Measurements from ENCODE around the gene SCYGR7.
"Not testable (repeated sequence)": the region's sequence is repeated elsewhere in the genome, so short reads cannot be mapped to it uniquely, and the experiment has no call there.

SCYGR7 gene, protein sequence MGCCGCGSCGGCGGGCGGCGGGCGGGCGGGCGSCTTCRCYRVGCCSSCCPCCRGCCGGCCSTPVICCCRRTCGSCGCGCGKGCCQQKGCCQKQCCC

DNA sequence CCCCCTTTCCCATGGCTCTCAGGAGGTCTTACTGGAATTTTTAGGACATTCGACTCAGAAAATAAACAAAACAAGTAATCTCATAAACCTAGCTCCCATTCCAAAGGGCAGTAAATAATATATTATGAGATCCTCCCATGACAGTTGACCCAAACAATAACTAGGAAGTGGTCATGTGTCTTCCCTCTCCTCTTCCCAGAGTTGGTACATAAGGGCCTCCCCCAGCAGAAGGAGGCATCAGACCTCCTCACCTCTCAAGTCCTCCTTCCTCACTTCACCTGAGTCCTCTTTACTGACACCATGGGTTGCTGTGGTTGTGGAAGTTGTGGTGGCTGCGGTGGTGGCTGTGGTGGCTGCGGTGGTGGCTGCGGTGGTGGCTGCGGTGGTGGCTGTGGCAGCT, at the start of gene SCYGR7:
SCYGR7 (plus strand) TSS at position 301 of the 400 bp plus-strand sequence; CDS start at position 301, 0 bp downstream.
- no peak for DNase-seq

DNA sequence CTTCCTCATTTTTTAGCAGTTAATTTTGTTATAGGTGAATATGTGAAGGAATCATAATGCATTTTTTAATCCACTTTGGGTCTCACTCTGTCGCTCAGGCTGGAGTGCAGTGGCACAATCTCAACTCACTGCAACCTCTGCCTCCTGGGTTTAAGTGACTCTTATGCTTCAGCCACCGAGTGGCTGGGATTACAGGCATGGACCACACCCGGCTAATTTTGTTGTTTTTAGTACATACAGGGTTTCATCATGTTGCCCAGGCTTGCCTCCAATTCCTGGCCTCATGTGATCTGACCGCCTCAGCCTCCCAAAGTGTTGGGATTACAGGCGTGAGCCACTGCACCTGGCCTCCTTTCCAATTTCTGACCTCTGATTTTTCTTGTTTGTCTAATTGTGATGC, 43.9 kb upstream of the SCYGR7 start:
- DNase-seq: no peak

GRCh38 chr2:227687189-227687588, 40.9 kb upstream of the SCYGR7 start:
- no peak for DNase-seq

GRCh38 chr2:227696990-227697679, 31.0 kb upstream of the SCYGR7 start:
- DNase-seq: no peak

DNA sequence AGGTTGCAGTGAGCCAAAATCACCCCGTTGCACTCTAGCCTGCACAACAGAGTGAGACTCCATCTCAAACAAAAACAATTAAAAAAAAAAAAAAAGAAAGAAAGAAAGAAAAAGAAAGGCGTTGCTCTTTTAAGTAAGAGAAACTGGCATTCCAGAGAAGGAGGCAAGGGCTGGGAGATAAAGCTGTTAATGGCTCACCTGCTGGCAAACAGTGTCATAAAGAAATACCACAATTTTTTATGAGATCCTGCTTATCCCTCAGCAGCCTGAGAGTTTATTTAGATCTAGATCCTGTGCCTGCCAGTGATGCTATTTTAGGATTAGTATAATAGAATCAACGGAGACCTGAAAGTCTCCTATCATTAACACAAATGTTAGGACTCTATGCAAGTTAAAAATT, 26.6 kb upstream of the SCYGR7 start:
- DNase-seq: no peak

- no peak for DNase-seq
Observed at GRCh38 chr2:227703280-227703732, 24.8 kb upstream of the SCYGR7 start.

DNA sequence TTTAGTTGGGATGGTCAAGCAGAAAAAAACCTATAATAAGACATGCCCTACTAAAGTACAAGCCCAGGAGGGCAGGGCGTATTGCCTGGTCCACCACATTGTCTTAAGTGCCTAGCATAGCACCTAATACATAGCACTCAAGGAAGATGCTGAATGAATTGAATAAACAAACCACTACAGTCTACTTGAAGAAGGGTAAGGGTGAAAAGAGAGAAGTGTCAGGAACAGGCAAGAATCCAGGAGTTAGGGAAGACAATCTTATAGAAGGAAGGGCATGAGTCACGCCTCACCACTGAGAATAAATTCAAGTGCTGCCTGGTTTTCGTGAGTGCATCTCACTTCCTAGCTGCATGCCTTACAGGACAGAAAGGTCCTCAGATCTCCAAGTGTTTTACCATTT, 24.2 kb upstream of the SCYGR7 start:
- DNase-seq: no peak

DNA sequence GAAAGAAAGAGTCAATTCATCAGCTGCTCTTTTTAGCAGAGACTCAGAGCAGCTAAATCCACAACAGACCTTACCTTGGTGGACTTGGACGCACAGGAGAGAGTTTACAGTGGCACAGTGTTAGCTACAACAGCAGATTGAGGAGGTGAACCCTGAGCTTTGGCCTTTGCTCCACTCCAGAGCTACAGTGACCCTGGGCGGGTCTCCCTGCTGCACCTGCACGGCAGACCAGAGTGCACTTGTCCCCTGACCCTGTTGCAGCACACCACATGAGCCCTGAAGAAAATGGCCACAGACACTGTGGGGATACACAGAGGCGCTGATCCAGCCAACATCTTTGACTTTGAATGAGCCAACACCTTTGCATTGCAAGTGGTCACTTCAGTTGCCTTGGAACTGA, 21.3 kb upstream of the SCYGR7 start:
- DNase-seq: no peak

GRCh38 chr2:227707390-227707789, 20.7 kb upstream of the SCYGR7 start:
- no peak for DNase-seq

DNA sequence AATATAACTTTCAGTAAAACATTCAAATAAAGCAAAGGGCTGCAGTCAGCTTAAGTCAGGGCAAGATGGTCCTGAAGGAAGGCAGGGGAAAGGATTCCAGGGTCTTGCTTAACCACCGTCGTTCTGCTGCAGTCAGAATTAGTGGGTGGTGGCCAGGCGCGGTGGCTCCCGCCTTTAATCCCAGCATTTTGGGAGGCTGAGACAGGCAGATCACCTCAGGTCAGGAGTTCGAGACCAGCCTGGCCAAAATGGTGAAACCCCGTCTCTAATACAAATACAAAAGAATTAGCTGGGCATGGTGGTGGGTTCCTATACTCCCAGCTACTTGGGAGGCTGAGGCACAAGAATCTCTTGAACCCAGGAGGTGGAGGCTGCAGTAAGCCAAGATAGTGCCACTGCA, 17.1 kb upstream of the SCYGR7 start:
- no peak for DNase-seq

GRCh38 chr2:227713291-227713690, 14.8 kb upstream of the SCYGR7 start:
- no peak for DNase-seq

DNA sequence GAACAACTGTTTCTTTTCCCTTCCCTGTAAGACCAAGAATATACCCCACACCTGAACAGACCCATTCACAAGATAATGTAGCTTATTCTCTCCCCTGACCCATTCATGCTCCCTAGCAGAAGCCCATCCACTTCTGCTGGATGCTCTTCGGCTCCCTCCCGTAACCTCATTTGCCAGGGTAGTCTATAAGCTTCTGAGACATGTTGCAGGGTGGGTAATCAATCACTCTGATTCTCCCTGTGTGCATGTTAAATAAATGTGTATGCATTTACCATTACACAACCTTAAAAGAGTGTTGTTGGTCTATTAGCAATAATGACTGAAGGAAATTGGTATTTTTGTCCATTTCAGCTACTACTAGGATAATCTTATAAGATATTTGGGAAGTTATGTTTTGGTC, 11.6 kb upstream of the SCYGR7 start:
- DNase-seq: no peak

- peak; percentile 4 for DNase-seq
Observed at GRCh38 chr2:227717687-227718567, 10.2 kb upstream of the SCYGR7 start, which contains the start of gene SLC19A3. Gene SLC19A3 (minus strand): TSS chr2:227718028. CDS start chr2:227702318, 15,710 bp downstream.

GRCh38 chr2:227719641-227720040, 8.5 kb upstream of the SCYGR7 start:
- no peak for DNase-seq

- DNase-seq: no peak
Observed at GRCh38 chr2:227720680-227721079, 7.5 kb upstream of the SCYGR7 start.

DNA sequence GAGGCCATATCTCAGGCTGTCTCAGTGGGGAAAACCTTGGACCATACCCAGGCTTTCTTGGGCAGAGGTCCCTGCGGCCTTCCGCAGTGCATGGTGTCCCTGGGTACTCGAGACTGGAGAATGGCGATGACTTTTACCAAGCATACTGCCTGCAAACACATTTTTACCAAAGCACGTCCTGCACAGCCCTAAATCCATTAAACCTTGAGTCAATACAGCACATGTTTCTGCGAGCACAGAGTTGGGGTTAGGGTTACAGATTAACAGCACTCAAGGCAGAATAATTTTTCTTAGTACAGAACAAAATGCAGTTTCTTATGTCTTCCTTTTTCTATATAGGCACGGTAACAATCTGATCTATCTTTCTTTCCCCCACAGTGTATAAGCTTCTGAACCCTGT, 5.3 kb upstream of the SCYGR7 start:
- DNase-seq: not testable (repeated sequence)

GRCh38 chr2:227724394-227725039, 3.6 kb upstream of the SCYGR7 start, which contains the start of gene SCYGR6:
Gene SCYGR6 (minus strand): TSS chr2:227724757. CDS start chr2:227724757, 0 bp downstream.
- DNase-seq: no peak

GRCh38 chr2:227739351-227739750, 11.2 kb downstream of the SCYGR7 start:
- DNase-seq: no peak

DNA sequence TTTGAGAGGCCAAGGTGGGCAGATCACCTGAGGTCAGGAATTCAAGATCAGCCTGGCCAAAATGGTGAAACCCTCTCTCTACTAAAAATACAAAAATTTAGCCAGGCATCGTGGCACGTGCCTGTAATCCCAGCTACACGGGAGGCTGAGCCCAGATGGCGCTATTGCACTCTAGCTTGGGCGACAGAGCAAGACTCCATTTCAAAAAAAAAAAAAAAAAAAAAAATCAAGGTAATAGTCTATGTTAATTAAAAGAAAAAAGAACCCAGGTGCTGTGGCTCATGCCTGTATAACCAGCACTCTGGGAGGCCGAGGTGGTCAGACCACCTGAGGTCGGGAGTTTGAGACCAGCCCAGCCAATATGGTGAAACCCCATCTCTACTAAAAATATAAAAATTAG, 12.6 kb downstream of the SCYGR7 start:
- DNase-seq: peak; percentile 9

- no peak for DNase-seq
Observed at GRCh38 chr2:227745594-227745993, 17.5 kb downstream of the SCYGR7 start, which contains the start of gene SCYGR8. Gene SCYGR8 (plus strand): TSS chr2:227745894. CDS start chr2:227745894, 0 bp downstream.

- DNase-seq: no peak
Observed at GRCh38 chr2:227748079-227748478, 19.9 kb downstream of the SCYGR7 start.

GRCh38 chr2:227756261-227756660, 28.1 kb downstream of the SCYGR7 start:
- not testable (repeated sequence) for DNase-seq
